ENCODE data around the gene MEP1A.
"Not testable (repeated sequence)": the region's sequence is repeated elsewhere in the genome, so short reads cannot be mapped to it uniquely, and the experiment has no call there.

The MEP1A gene, protein sequence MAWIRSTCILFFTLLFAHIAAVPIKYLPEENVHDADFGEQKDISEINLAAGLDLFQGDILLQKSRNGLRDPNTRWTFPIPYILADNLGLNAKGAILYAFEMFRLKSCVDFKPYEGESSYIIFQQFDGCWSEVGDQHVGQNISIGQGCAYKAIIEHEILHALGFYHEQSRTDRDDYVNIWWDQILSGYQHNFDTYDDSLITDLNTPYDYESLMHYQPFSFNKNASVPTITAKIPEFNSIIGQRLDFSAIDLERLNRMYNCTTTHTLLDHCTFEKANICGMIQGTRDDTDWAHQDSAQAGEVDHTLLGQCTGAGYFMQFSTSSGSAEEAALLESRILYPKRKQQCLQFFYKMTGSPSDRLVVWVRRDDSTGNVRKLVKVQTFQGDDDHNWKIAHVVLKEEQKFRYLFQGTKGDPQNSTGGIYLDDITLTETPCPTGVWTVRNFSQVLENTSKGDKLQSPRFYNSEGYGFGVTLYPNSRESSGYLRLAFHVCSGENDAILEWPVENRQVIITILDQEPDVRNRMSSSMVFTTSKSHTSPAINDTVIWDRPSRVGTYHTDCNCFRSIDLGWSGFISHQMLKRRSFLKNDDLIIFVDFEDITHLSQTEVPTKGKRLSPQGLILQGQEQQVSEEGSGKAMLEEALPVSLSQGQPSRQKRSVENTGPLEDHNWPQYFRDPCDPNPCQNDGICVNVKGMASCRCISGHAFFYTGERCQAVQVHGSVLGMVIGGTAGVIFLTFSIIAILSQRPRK

DNA sequence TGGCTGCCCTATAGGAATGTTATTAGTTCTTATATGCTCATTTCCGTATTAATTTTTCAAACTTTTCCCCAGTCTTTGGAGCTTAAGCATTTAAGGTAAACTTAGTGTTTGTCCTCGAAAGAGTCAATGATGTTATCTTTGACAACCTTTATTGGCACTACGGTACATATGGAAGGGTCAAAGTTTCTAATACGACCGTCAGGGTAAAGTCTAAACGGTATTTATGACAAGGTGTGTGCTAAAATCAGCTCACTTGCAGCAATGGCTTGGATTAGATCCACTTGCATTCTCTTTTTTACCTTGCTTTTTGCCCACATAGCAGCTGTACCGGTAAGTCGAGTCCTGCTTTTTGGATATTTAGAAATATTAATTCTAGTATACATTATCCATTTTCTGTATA lies at the start of gene MEP1A:
MEP1A (plus strand) TSS at position 252 of the 400 bp plus-strand sequence; CDS start at position 262, 10 bp downstream.
- DNase-seq = no peak

DNA sequence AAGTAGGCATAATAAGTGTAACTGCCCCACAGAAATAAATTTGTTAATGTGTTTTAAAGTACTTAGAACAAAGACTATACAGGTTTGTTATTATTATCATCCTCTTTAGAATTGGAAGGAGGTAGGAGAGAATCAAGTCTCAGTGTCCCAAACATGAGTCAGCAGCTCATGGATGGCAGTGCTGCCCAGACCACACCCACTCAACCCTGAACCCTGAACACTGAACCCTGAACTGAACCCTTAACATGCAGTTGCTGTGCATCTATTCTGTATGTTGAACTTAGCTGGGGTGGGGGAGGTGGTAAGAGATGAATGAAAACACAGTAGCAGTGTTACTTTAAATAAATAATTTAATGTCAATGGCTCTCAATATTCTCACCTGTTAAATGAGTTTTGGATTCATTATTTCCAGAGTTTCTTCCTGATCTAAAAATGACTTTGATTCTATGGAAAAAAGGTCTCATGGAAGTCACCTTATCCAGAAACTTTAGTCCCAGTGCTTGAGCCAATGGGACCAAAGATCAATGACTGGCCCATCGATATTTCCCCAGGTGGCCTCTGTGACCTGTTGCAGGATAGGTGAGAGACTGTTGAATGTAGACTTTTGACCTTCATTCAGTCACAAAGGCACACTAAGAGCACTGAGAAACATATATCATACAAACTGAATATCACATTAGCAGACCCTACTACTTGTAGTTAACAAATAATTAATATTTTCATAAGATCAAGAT lies 49.6 kb upstream of the MEP1A start:
- no peak for DNase-seq

DNA sequence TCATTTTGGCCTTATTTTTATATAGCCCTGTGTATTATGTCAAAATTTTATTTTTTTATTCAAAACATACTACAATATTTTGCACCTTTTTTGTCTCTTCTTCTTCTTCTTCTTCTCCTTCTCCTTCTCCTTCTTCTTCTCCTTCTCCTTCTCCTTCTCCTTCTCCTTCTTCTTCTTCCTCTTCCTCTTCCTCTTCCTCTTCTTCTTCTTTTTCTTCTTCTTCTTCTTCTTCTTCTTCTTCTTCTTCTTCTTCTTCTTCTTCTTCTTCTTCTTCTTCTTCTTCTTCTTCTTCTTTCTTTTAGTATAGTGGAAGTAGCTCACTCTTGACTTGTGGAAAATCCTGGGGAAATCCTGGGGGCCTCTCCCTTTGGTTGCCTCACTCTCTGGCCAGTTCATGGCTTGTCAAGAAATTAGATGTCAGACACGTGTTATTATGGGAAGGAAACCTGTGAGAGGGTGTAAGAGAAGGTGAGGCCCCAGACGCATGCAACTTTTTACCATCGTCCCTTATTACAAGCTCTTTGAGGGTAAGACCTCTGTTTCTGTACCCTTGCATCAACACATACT lies 48.9 kb upstream of the MEP1A start:
- DNase-seq = not testable (repeated sequence)

DNA sequence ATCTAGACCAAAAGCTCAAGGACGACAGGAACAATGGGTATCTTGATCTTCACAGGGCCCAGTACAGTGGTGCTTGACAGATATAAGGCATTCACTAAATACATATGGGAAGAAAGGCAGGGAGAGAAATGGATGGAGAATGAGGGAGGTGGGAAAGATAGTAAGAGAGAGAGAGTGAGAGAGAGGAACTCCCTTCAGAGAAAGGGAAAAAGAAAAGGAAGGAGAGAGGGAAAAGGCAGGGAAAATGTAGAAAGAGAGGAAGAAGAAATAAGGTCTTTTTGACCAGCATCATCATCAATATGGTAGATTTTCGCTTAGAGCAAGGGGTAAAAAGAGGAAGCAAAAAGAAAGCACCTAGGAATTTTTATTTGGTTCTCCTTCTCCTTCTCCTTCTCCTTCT lies 47.2 kb upstream of the MEP1A start:
- DNase-seq = no peak

DNA sequence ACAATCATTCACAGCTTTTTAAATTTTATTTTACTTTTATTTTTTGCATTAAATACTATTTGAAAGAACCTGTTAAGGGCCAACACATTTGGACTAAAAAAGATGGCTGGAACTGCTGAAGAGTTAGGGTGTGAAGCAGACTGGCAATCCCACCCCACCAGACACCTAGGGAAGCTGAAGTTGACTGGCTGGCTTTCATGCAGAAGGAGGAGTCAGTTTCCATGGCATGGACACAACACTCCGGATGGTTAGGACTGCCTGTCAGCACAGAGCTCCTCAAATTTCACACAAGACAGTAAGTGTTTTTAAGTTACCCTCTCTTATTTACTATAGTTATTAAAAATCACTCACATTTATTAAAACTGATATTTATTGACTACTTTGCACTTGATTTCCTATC lies 46.5 kb upstream of the MEP1A start, which contains the start of gene ANKRD66:
ANKRD66 (plus strand) TSS at position 238 of the 400 bp plus-strand sequence. CDS start 5,016 bp downstream, outside the sequence.
- DNase-seq = no peak

DNA sequence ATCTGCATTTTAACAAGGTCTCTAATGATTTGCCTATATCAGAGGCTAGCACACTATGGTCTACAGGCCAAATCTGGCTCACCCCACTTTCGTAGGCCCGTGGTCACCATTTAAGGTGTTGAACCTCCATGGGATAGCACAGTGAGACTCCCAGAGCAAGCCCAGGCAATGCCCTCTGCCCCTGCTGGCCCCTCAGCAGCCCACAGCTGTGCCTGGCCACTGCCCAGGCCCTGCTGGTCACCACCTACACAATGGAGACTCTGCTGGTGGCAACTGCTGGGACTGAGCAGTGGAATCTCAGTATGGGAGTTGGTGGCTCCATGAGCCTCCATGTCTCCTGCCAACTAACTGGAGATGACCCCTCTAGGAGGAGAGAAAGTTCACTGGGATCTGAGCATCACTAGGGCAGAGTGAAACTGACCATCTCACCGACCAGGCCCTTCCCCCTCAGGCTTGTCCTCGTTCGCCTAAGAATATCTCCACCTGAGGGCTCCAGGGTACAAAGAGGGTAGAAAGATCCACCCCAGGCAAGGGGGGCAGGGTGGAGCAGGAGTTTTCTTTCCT lies 44.2 kb upstream of the MEP1A start:
- no peak for DNase-seq

DNA sequence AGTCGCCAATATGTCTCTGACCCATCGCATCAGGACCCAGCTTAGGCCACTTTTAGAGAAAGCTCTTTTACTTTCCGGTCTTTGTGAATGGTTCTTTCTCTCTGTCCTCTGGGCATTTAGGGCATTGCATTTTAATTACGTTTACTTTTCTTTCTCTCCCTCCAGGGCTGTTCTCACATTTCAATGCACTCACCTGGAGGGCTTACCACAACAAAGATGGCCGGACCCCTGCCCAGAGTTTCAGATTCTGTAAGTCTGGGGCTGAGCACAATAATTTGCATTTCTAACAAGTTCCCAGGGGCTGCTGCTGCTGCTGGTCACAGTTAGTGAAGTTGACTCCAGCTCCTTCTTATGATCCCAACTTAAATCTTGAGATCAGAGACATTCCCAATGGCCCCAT lies 43.5 kb upstream of the MEP1A start:
- no peak for DNase-seq

DNA sequence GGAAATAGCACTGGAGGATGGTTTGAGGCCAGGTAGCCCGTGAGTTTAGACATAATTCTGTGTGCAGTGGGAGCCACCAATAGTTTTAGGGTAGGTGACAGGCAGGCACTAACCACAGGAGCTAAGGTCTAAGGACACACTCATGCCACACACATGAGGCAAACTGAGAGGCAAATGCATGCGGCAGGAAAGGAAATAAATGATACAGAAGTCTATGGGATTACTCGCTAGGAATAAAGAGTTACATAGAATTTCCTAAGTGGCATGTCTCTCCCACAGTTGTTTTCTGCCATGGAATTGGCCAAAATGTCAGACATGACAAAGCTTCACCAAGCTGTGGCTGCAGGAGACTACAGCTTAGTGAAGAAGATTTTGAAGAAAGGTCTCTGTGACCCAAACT lies 41.5 kb upstream of the MEP1A start:
- no peak for DNase-seq

DNA sequence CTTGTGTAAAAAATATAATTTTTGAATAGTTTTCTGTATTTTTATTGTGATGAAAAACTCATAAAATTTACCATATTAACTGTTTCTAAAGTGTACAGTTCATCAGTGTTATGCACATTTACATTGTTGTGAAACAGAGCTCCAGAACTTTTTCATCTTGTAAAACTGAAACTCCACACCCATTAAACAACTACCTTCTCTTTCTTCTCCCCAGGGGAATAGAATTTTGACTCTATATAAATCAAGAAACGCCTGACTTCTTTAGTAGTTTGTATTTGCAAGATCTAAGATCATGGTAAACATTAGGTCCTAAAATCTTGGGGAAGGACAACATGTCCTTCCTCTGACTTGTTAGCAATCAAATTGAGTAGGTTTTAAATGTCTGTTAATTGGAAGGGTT lies 37.3 kb upstream of the MEP1A start:
- DNase-seq = no peak

DNA sequence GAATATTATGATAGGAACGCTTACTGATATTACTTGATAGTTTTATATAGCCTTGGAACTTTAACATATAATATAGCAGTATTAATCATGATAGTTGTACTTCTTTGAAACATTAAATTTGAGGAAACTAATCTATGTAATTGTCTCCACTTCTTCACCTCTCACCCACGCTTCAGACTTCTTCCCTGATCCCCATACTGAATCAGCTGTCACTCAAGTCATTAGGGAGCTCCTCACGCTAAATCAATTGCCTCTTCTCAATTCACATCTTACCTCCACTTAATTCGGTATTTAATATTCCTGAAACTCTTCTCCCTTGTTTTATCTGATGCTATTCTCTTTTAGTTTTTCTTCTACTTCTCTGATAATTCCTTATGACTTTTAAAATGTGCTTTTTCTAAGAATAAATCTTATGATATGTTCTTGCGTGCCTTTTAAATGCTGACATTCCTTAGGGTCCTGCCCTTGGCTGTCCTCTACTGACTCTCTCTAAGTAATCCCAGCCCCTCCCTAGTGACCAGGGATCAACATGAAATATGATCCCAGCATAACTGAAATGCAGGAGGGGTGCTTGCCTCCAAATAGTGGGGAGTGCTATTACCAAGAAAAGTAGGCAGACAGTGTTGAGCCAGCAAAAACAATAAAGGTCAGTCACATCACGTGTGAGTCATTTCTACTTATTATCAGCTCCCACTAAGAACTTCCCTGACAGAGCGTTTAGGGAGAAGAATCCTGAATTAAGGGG lies 36.5 kb upstream of the MEP1A start:
- DNase-seq = no peak

DNA sequence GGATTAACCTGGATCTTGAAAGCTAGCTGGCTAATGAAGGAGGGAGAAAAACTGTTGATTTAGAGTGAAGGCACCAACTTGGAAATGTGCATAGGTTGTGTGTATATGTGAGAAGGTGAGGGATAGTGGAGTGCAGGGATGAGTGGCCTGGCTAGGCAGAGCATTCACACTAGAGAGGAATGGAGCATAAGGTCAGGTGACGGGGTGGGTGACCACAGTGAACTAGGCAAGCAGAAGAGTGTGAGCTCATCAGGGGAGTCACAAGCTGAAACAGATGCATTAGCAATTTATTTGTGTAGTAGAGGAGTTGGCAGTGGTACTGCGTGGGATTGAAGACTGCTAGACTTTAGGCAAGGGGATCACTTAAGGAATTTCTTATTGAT lies 36.0 kb upstream of the MEP1A start:
- DNase-seq = no peak

DNA sequence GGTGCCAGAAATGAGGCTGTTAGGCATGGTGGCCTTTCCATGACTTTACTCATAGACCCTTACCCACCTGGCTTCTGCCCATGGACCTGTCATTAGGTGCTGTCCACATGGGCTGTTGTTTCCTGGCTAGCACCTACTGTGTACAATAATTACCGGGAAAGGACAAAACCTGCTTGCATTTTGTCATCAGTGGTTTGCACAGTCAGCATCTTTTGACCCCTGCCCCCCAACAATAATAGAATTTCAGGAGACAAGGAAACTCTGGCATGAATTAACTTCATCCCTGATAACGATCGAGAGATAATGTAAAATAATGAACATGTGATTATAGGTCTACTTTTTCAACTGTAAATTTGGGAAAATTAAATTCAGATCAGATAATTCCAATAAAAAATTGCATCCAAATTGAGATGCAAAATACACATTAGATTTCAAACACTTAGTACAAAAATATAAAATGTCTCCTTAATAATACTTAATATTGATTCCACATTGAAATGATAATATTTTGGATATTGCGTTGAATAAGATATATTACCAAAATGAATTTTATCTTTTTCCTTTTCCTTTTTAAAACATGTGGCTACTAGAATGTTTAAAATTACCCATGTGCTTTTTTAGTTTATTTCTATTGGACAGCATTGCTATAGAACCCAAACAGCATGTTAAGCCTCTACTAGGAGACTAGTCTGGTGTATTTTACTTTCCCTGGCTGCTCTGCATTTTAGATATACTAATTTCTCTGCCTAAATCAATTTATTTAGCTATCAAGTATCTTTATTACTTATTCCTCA lies 34.0 kb upstream of the MEP1A start:
- no peak for DNase-seq

DNA sequence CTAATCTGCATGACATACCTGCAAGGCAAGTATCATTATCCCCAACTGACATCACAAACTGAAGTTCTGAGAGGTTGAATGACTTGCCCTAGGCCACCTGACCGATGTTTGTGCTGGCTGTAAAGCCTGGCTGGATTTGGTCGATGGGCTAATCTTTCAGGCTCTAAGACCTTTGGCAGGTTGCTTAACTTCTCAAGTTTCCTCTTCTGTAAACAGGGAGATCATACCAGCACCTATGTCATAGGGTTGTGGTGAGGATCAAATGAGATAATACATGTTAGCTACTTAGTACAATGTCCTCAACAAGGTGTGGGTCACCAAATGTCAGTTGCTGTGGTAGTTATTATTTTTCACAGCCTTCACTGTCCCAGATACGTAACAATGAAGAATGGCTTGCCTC lies 32.3 kb upstream of the MEP1A start:
- no peak for DNase-seq

DNA sequence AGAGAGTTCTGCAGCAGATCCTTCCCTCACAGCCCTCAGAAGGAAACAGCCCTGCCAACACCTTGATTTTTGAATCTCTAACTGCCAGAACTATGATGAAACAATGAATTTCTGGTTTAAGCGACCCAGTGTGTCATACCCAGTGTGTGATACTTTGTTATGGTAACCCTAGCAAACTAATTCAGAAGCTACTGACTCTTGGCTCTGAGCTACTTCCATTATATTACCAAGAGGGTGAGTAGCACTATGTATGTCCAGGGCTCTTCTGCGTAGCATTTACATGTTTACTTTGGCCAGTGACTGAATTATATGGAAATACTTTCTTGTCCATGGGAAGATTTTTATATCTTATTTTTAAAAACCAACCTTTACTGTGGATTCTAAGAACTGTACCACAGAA lies 29.7 kb upstream of the MEP1A start:
- DNase-seq = no peak

DNA sequence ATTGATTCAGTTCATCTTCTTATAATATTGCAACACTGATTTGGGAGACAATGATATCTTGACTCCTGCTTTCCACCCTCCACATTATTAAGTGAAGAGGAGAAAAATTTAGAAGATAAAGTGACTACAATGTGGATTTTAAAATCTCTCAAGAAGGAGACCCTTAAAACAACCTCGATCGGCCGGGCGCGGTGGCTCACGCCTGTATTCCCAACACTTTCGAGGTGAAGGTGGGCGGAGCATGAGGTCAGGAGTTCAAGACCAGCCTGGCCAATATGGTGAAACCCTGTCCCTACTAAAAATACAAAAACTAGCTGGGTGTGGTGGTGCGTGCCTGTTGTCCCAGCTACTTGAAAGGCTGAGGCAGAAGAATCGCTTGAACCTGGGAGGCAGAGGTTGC lies 28.9 kb upstream of the MEP1A start:
- not testable (repeated sequence) for DNase-seq

DNA sequence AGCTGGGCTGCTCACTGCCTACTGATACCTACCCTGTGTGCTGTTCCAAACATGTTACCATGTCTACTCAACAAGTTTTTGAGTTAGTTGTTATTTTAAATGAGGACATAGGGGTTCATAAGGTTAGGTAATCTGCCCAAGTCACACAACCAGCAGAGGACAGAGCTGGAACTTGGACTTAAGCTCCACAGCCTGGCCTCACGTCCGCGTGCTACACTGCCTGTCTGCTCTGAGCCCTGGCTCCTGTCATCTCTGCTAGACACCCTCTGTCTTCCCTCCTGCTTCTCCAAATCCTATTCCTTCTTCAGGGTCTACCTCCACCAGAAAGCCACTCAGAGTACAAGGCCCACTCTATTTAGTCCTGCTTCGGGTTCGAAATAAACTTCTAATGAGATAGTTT lies 28.2 kb upstream of the MEP1A start:
- no peak for DNase-seq

DNA sequence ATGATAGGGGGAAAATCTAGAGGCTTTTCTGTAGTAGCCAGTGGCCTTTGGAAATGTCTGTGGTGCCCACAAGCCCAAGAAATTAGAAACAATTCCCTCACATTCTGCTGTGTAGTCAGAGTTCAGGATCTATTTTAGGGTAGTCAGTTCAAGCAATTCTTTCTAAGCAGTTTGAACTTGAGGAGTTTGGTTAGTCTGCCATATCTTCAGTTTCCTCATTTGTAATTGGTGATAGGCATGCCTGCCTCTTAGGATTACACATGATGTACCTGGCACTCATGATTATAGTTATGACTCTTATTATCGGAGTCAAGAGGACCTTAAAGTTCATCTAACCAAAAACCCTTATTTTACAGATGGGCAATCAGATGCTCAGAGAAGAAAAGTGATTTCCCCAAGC lies 21.2 kb upstream of the MEP1A start:
- no peak for DNase-seq

DNA sequence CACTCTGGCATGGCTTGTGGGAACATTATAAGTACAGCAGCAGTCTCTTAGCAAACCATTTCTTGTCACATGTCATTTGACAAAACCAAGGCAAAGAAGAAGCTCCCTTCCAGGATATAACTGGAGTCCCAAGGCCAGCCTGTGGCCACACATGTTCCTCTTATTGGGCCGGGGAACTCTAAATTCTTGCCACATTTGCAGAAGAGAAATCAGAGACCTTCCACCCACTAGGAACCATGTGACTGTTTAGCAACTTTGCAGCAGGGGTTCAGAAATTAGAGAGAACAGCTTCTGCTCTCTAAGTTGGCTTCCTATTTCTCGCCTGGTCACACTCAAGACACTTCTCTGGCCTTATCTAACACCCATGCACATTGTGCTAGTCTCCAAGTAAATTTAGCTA lies 20.4 kb upstream of the MEP1A start:
- DNase-seq = no peak

DNA sequence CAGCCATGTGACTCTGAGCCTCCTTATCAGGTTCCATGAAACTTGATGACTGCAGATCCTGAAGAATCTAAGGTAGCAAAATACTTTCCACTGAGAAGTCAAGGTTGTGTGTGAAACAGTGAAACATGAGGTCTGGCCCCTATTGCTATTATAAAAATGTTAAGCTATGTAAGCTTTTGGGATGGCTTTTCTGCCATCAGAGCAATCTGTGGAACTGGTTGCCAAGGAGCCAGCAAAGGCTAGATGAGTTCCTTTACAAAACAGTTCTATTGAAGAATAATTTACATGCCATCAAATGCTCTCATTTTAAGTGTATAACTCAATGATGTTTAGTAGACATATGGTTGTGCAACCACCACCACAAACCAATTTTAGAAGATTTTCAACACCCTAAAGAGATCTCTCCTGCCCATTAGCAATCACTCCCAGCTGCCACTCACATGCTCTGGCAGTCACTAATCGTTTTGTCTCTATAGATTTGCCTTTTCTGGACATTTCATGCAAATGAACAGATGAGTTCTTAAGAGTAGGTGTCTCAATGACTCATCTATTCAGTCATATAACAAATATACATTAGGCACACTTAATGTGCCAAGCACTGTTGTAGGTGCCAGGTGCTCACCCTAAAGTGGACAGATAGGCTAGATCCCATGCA lies 19.9 kb upstream of the MEP1A start:
- no peak for DNase-seq

DNA sequence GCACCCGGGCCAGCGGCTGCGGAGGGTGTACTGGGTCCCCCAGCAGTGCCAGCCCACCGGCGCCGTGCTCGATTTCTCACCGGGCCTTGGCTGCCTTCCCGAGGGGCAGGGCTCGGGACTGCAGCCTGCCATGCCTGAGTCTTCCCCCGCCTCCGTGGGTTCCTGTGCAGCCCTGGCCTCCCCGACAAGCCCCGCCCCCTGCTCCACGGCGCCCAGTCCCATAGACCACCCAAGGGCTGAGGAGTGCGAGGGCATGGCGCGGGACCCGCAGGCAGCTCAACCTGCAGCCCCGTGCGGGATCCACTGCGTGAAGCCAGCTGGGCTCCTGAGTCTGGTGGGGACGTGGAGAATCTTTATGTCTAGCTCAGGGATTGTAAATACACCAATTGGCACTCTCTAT lies 18.5 kb upstream of the MEP1A start:
- DNase-seq = not testable (repeated sequence)
